GM12801 (cell line): ENCODE results near the gene ENO4.

Source experiments
- CTCF ChIP-seq: IDR thresholded peaks from one replicate; pipeline ENCODE4 v1.5.1; 2011; ENCODE audit warnings: control low read depth; ENCODE audit not compliant: insufficient read length; ENCODE audit errors: extremely low read depth

The ENO4 gene

GRCh38 chr10:116917481-116917880 lies 68.2 kb downstream of the ENO4 start:
- TF ChIP-seq CTCF: no peak

- TF ChIP-seq CTCF: no peak
Measured at GRCh38 chr10:116918583-116918982, 69.3 kb downstream of the ENO4 start.

- TF ChIP-seq CTCF: no peak
Measured at GRCh38 chr10:116919164-116919563, 69.9 kb downstream of the ENO4 start.

- no peak for TF ChIP-seq CTCF
Measured at GRCh38 chr10:116919706-116920105, 70.4 kb downstream of the ENO4 start.

GRCh38 chr10:116925056-116925455 lies 75.8 kb downstream of the ENO4 start:
- TF ChIP-seq CTCF: no peak

- no peak for TF ChIP-seq CTCF
Measured at GRCh38 chr10:116926426-116926825, 77.1 kb downstream of the ENO4 start.

GRCh38 chr10:116931806-116932205 lies 82.5 kb downstream of the ENO4 start:
- no peak for TF ChIP-seq CTCF
